Liver (tissue), 9 donors: ENCODE measurements around the gene DIS3L2. TPM values are rescaled to one million over a fixed set of nuclear protein-coding genes. Genes with fewer than 3 reads are reported as not detected.

Experiments used
- DNase-seq: peaks from one replicate; pipeline ENCODE4 v3.0.0-alpha.2; 2017; ENCODE audit warnings: low spot score
- H3K27ac ChIP-seq, 2 donors: one replicate each; pipeline ENCODE4 v1.7.0; 2013; ENCODE audit warnings: inconsistent platforms in 2 of 2, low read length in 2 of 2, control low read depth in 1 of 2, low read depth in 1 of 2, mild to moderate bottlenecking in 1 of 2
- H3K27me3 ChIP-seq, 4 donors: one replicate each; pipeline versions ENCODE4 v1.6.1 to v1.7.0; 2013; ENCODE audit warnings: low read length in 3 of 4, inconsistent platforms in 1 of 4, mild to moderate bottlenecking in 1 of 4, moderate library complexity in 1 of 4; ENCODE audit not compliant: control insufficient read depth in 4 of 4, insufficient read depth in 4 of 4
- H3K36me3 ChIP-seq, 4 donors: one replicate each; pipeline versions ENCODE4 v1.6.1 to v1.7.0; 2013; ENCODE audit warnings: low read length in 3 of 4, mild to moderate bottlenecking in 3 of 4, low read depth in 1 of 4, moderate library complexity in 1 of 4; ENCODE audit not compliant: control insufficient read depth in 4 of 4, insufficient read depth in 3 of 4
- H3K4me1 ChIP-seq, 4 donors: one replicate each; pipeline versions ENCODE4 v1.6.1 to v1.7.0; 2013; ENCODE audit warnings: low read length in 3 of 4, mild to moderate bottlenecking in 3 of 4, moderate library complexity in 1 of 4; ENCODE audit not compliant: control insufficient read depth in 4 of 4, insufficient read depth in 4 of 4
- H3K4me3 ChIP-seq, 3 donors: one replicate each; pipeline versions ENCODE4 v1.6.1 to v1.7.0; 2013; ENCODE audit warnings: low read length in 3 of 3, control low read depth in 1 of 3, low read depth in 1 of 3, mild to moderate bottlenecking in 1 of 3
- H3K9ac ChIP-seq, 2 donors: one replicate each; pipeline ENCODE4 v1.7.0; 2013; ENCODE audit warnings: low read length in 2 of 2, mild to moderate bottlenecking in 2 of 2, moderate library complexity in 2 of 2, control low read depth in 1 of 2, low read depth in 1 of 2
- H3K9me3 ChIP-seq, 4 donors: one replicate each; pipeline versions ENCODE4 v1.6.1 to v1.7.0; 2013; ENCODE audit warnings: low read length in 3 of 4; ENCODE audit not compliant: control insufficient read depth in 4 of 4
- EGR1 ChIP-seq, 2 donors: IDR thresholded peaks; 2 replicates each; pipeline ENCODE4 v1.6.1; 2016 to 2018; ENCODE audit warnings: antibody characterized with exemption in 2 of 2, low read depth in 2 of 2
- FOXA2 ChIP-seq: IDR thresholded peaks from 2 replicates; pipeline ENCODE4 v1.6.1; 2016; ENCODE audit warnings: antibody characterized with exemption
- HNF4A ChIP-seq, 2 donors: conservative IDR thresholded peaks; 2 replicates each; pipeline ENCODE4 v1.6.1; 2016; ENCODE audit warnings: antibody characterized with exemption in 2 of 2, mild to moderate bottlenecking in 2 of 2
- HNF4G ChIP-seq: IDR thresholded peaks from 2 replicates; pipeline ENCODE4 v1.6.1; 2016; ENCODE audit warnings: antibody characterized with exemption
- JUND ChIP-seq, 2 donors: IDR thresholded peaks; 2 replicates each; pipeline ENCODE4 v1.6.1; 2016; ENCODE audit warnings: antibody characterized with exemption in 2 of 2
- MAX ChIP-seq: IDR thresholded peaks from 2 replicates; pipeline ENCODE4 v1.6.1; 2016; ENCODE audit warnings: antibody characterized with exemption
- RAD21 ChIP-seq, 2 donors: IDR thresholded peaks; 2 replicates each; pipeline ENCODE4 v1.6.1; 2016; ENCODE audit warnings: antibody characterized with exemption in 2 of 2, mild to moderate bottlenecking in 2 of 2
- SP1 ChIP-seq: IDR thresholded peaks from 2 replicates; pipeline ENCODE4 v1.6.1; 2018; ENCODE audit warnings: antibody characterized with exemption, mild to moderate bottlenecking
- TAF1 ChIP-seq: conservative IDR thresholded peaks from 2 replicates; pipeline ENCODE4 v1.6.1; 2016; ENCODE audit warnings: antibody characterized with exemption, mild to moderate bottlenecking
- ZBTB33 ChIP-seq: IDR thresholded peaks from 2 replicates; pipeline ENCODE4 v1.6.1; 2016; ENCODE audit warnings: antibody characterized with exemption
- WGBS: extraction: QIAGEN DNeasy Blood & Tissue Kit; methylation state at CpG from one replicate; pipeline ENCODE4 v1.1.7; 2013; 5-methylcytosine and 5-hydroxymethylcytosine counted together
- polyA plus RNA-seq, 2 donors: library from polyadenylated mRNA; stranded (reverse) in 1 of 2; unstranded in 1 of 2; fragments of 200-250 nt in 1 of 2; fragments of >200 nt in 1 of 2; fragmentation: Nextera tagmentation in 1 of 2; extraction: Ambion mirVana in 1 of 2; gene quantifications; one replicate each; pipeline versions ENCODE4 v1.2.1 to v1.2.3, GENCODE V29; 2013 to 2015
- total RNA-seq, 2 donors: library from RNA; depleted of rRNA; stranded (reverse); fragments of >200 nt; gene quantifications; one replicate each; pipeline ENCODE4 v1.2.3, GENCODE V29; 2014
- TF ChIP-seq, protein P1 (sequence below): IDR thresholded peaks from 2 replicates; pipeline ENCODE4 v1.6.1; 2016; ENCODE audit warnings: antibody characterized with exemption
- donor health status: healthy.
- donor health status: healthy.
- donor health status: healthy.
- donor health status: healthy.
- donor health status: healthy.

DIS3L2 gene
- total and polyA plus RNA-seq, 4 donors, result 5.7 to 21.5 (median 8.8) TPM

- TF ChIP-seq TAF1, result no peak
- no peak for TF ChIP-seq RAD21 (IDR thresholded peaks at IDR 0.05)
- TF ChIP-seq, protein P1, sequence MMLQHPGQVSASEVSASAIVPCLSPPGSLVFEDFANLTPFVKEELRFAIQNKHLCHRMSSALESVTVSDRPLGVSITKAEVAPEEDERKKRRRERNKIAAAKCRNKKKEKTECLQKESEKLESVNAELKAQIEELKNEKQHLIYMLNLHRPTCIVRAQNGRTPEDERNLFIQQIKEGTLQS, result no peak
- TF ChIP-seq HNF4G, result no peak
Measured at GRCh38 chr2:232242316-232242715, 280.8 kb downstream of the DIS3L2 start (continued).

- no peaks in the 10 kb centered on the region for H3K9me3 ChIP-seq
- DNase-seq, result no peak
Measured at GRCh38 chr2:232245111-232245510, 283.6 kb downstream of the DIS3L2 start.

GRCh38 chr2:232246245-232246644 is 284.7 kb downstream of the DIS3L2 start:
- H3K9ac ChIP-seq, result no peak overlapping the region
- WGBS, result 94% methylated on average over 3 of the region's 3 CpGs
- no peaks in the 10 kb centered on the region for H3K27me3 ChIP-seq
- H3K36me3 ChIP-seq, result peaks cover 0 to 4% (median 2%) of the 10 kb centered on the region in 4 donors
- no peaks in the 10 kb centered on the region for H3K4me1 ChIP-seq
- no peak overlapping the region for H3K27ac ChIP-seq
- H3K9me3 ChIP-seq, result no peaks in the 10 kb centered on the region
- DNase-seq, result no peak
- H3K4me3 ChIP-seq, result no peak overlapping the region
- no peak for TF ChIP-seq SP1
- no peak for TF ChIP-seq HNF4A (conservative IDR thresholded peaks at IDR 0.05)
- TF ChIP-seq, protein P1, result no peak
- no peak for TF ChIP-seq ZBTB33
- TF ChIP-seq RAD21 (IDR thresholded peaks at IDR 0.05), result no peak
- no peak for TF ChIP-seq FOXA2
- TF ChIP-seq HNF4G, result no peak
- no peak for TF ChIP-seq MAX

More at GRCh38 chr2:232245111-232245510, 283.6 kb downstream of the DIS3L2 start:
- no peak overlapping the region for H3K4me3 ChIP-seq
- H3K27ac ChIP-seq, result no peak overlapping the region
- peaks cover 0 to 10% (median 2%) of the 10 kb centered on the region in 4 donors for H3K36me3 ChIP-seq
- H3K4me1 ChIP-seq, result no peaks in the 10 kb centered on the region
- TF ChIP-seq JUND (IDR thresholded peaks at IDR 0.05), result no peak
- no peak for TF ChIP-seq ZBTB33
- WGBS, result 93% methylated on average over 2 of the region's 2 CpGs
- no peaks in the 10 kb centered on the region for H3K27me3 ChIP-seq
- no peak overlapping the region for H3K9ac ChIP-seq

- Histone ChIP-seq H3K4me3 (no peak overlapping the region), H3K27me3 (no peaks in the 10 kb centered on the region), H3K9ac (no peak overlapping the region), H3K36me3 (peaks cover 0 to 7% (median 2%) of the 10 kb centered on the region in 4 donors), H3K4me1 (no peaks in the 10 kb centered on the region), H3K27ac (no peak overlapping the region), H3K9me3 (no peaks in the 10 kb centered on the region)
- no peak for TF ChIP-seq EGR1 (IDR thresholded peaks at IDR 0.05; ENCODE audit: low read depth in 2 of 2)
- WGBS, result 97% methylated on average over 3 of the region's 3 CpGs
- DNase-seq, result no peak
Measured at GRCh38 chr2:232249096-232249495, 287.6 kb downstream of the DIS3L2 start.
